CD4-positive, alpha-beta T cell treated with Interleukin-6 for 4 hours (primary cell): Measurements from ENCODE around the gene TTBK2.
"Not testable (repeated sequence)": the region's sequence is repeated elsewhere in the genome, so short reads cannot be mapped to it uniquely, and the experiment has no call there.

Experiments
- DNase-seq: peaks from one replicate; pipeline ENCODE4 v3.0.0-alpha.2; 2020; ENCODE audit warnings: mixed read lengths

TTBK2 gene

DNA sequence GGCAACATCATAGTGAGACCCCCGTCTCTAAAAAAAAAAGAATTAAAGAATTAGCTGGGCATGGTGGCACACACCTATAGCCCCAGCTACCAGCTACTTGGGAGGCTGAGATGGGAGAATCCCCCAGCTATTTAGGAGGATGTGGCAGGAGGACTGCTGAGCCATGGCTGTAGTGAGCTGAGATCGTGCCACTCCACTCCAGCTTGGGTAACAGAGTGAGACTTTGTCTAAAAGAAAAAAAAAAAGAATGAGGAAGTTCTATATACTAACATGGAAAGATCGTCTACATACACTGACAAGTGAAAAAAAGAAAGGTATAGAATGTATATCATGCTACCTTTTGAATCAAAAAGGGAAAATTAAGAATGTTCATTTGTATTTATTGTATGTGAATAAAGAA, 99.8 kb downstream of the TTBK2 start:
- DNase-seq: no peak

DNA sequence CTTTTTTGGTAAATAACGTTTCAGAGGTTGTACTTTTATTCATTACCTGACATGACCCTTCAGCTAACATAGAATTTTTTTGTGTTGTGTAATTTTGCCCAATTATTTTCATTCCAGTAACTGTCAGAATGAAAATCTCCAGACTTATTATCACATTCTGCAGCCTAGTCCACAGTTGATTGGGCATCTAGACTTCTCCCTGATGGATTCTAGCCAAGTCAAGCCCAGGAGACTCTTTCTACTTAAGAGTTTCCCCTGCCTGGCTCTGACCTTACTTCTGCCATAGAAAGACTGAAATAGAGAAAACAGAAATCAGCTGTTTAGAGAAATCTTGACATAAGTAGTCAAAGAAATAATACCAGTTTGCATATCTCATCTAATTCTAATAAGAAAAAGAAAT, 100.8 kb downstream of the TTBK2 start:
- DNase-seq: no peak

DNA sequence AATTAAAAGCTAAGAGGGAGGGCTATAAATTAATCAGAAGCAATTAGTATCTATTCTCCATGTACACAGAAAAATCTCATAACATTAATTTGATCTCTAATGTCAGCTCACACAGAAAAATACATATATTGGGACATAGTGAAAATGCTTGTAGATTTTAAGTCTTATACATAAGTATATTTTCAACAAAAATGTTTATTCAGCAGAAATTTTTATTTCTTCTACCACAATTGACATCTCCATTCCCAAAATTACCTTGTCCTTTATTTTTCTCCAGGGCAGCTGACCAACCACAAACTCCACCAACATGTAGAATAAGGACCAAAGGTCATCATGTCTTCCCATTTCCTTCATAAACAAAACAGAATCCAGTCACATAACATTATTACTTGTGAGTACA, 109.1 kb downstream of the TTBK2 start:
- no peak for DNase-seq

DNA sequence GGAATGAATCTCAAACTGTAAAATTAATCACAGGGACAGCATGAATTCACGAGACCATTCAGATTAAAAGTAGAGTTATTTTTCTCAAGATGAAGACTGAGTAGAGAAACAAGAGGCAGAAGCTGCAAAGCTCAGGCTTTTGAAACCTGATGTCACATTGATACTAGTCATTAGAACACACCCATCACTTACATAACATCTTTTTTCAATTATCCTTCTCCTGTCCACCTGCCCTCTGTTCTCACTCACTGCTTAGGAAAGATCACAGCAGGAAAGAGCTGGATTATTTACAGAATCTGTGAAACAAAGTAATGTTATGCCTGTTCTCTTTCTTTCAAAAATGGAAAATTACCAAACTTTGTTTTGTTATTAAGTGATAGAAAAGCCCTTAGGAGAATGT, 111.7 kb downstream of the TTBK2 start:
- no peak for DNase-seq

DNA sequence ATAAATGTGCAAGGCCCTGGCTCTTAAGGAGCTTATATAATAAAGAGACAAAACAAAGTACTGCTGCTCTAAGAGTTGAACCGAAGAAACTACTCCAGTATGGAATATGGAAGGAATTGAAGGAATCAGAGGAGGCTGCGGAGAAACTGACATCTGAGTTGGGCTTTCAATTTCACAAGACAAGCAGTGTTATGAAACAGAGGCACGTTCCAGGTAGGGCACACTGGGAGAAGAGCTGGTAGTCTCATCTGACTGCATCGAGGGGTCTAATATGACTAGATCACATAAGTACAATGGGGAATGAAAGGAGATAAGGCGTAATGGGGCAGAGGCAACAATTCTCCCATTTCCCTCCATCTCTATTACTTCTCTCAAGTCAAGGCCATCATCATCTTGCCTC, 115.3 kb downstream of the TTBK2 start:
- DNase-seq: no peak

DNA sequence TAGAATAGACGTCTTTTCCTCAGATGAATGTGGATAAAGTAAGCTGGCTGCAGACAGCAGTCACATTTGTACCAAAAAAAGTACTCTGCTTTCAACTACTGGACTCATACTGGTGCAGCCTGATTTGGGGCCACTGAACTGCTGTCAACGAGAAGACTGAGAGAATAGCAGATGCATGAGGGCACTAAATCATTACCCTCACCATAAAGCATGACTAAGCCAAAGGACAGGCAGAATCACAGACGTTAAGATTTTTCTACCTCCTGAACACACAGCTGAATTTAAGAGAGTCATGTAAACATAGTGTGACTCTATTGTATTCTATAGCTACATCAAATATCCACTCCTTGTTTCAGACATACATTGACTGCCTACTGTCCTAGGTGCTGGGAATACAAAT, 115.8 kb downstream of the TTBK2 start:
- no peak for DNase-seq

DNA sequence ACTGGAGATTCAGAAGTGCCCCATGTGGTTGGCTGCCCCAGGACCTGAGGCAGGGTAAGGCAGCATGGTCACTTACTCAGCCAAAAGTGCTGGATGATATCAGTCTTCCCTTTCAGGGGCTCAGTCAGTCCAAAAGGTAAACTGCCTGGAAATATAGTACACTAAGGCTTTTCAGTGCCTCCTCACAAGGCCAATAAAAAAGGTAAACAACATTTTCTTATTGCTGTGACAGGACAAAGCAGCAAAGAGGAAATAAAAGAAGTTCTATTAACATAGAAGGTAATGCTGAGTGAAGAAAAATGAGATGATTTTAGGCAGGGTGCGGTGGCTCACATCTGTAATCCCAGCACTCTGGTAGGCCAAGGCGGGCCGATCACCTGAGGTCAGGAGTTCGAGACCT, 117.1 kb downstream of the TTBK2 start:
- no peak for DNase-seq

DNA sequence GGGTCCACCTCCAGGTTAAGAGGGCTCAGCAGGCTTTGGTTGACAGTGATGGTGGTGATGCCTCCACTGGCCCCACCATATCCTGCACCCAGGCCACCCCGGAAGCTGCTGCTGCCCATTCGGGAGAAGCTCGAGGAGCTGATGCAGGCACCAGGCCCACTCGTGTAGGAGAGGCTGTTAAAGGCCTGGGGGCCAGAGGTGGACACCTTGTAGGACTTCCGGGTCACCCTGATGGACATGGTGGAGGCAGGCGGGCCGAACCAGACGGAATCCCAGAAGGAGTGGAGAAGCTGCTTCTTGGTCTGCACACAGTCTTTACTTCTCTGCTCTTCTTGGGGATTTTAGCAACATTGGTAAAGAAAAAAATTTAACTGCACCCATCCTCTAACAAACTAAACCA, 118.4 kb downstream of the TTBK2 start:
- DNase-seq: no peak

DNA sequence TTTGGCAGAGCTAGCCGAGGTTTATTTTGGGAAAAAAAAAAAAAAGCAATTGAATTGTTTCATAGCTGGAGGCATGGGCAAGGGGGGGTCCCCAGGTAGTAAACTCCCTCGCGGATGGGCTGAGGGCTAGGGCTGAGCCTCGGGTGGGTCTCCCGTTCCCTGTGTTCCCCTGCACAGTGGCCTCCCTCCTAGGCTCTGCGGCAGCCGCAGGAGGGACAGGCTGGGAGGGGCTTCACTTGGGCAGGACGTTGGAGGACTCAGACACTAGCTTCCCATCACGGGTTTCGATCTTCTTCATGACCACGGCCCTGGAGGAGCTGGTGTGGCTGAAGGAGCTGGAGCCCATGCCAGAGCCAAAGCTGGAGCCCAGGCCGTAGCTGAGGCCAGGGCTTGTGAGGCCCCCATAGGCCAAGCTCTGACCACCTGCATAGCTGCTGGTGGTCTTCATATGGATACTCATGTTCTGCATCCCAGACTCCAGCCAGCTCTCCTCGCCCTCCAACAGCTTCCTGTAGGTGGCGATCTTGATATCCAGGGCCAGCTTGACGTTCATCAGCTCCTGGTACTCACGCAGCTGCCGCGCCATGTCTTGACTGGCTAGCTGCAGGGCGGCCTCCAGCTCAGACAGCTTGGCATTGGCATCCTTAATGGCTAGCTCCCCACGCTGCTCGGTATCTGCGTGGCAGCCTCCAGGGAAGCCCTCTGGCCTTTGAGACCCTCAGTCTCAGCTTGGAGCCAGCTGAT, 119.7 kb downstream of the TTBK2 start:
- no peak for DNase-seq

DNA sequence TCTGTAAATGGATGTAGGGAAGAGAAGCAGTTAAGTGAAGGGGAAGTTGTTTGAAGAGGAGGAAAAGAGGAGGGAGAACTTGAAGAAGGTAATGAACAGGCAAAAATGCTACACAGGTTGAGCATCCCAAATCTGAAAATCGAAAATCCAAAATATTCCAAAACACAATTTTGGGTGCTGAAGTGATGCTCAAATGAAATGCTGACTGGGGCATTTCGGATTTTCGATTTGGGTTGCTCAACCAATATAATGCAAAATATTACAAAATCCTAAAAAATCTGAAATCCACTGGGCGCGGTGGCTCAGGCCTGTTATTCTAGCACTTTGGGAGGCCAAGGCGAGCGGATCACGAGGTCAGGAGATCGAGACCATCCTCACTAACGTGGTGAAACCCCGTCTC, 121.8 kb downstream of the TTBK2 start:
- no peak for DNase-seq

DNA sequence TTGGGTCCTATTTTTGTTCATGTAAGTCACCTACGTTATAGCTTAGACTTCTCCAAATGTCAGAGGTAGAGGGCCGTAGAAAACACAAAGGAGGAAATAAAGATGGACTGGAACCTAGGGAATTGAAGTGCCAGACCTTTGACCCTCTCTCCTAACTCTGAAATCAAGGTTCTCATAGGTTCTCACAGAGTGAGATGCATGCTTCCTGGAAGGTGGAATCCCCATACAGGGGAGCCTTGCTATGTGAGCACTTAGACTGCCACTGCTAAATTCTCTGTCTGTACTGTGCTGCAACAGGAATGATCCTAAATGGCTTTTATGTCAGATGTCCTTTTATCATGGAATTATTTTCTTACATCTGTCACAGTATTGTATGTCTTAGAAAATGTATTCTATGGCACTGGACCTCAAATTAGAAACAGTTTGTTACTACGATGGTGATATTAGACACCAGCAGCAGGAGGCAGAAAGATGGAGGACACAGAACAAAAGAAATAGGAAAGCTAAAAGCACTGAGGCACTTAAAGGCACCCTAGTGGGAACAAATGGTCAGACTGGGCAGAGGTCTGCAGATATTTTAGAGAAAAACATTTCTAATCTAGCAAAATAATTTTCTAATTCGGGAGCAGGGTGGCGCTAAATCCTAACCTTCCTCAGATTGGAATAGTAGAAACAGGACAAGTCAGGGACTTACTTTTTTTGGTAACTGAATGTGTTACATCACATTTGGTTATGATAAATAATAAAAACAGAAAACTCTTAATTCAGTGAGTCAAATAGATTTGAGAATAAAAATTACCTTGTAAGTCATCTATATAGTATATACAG, 123.4 kb downstream of the TTBK2 start:
- no peak for DNase-seq

DNA sequence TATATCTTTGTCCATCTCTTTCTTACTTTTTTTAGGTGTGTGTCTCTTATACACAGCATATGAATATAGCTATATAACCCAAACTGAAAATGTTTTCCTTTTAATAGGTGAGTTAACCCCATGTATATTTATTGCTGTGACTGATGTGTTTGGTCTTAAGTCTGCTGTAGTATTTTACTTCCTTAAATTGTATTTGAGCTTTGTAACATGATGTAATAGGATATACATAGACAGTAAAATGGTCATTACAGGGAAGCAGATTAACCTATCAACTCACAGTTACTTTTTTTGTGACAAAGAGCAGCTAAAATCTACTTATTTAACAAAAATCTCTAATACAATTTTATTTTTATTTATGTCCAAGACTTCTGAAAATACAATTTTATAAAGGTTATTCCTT, 131.9 kb downstream of the TTBK2 start:
- DNase-seq: no peak

DNA sequence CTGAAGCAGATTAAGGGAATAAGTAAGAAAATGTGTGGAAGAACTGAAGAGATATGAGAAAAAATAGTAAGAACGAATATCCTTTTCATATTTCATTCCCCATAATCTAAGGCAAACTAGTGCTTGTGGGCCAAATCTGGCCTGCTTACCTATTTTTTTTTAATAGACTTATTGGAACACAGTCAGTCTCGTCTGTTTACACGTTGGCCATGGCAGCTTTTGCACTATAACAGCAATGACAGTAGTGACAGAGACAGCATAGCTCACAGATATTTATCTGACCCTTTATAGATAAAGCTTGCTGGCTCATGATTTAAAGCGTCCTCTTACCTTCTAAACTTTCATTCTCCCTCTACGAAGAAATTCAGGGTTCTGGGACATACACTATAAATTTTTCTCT, 133.6 kb downstream of the TTBK2 start:
- DNase-seq: no peak

DNA sequence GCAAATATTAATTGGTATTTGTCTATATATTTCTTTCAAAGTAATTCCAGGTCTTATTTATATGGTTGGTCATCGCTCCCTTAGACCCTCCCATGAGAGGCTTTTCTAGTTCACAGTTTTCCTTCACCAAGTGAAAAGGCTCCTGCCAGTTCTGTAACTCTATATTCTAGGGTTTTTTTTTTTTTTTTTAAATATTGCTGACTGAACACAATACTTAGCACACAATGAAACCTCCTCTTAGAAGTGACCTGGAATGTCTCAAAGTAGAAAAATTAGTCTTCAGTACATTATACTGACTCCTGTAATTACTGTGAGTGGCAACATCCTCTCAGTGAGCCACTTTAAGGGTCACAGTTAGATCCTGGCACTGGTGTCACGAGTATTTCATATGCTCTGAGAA, 135.0 kb downstream of the TTBK2 start:
- DNase-seq: no peak

DNA sequence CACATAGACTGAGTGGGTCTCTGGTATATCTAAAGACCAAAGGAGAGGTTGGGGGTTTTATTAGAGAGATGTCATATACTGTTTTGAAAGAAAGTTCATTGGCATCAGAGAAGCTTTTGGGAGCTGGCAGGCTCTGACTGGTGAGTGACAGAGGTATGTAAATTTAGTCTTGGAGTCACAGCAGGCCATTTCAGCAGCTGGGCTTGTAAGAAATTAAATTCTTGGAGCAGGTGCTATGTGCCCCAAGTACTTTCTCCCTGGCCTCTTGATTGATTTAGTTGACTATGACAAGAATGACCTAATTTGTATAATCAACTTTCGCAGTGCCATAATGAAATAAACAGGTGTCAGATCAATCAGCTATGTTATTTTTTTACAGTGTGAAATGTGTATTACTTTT, 135.9 kb downstream of the TTBK2 start:
- DNase-seq: no peak

DNA sequence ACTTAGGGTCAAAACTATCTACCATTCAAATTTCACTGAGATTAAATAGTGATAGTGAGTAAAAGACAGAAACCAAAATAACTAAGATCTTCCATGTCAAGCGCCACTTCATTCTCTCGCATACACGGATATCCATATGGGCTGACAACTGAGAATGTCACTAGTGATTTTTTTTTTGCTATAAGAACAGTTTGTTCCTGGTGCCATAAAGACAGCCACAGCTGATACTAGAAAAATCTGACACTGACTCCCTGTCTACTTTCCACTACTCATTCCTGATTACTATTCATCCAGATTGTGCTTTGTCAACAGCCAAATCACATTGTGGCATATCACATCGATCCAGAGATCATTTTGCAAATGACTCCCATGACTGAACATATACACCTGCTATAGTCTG, 137.9 kb downstream of the TTBK2 start:
- DNase-seq: no peak

DNA sequence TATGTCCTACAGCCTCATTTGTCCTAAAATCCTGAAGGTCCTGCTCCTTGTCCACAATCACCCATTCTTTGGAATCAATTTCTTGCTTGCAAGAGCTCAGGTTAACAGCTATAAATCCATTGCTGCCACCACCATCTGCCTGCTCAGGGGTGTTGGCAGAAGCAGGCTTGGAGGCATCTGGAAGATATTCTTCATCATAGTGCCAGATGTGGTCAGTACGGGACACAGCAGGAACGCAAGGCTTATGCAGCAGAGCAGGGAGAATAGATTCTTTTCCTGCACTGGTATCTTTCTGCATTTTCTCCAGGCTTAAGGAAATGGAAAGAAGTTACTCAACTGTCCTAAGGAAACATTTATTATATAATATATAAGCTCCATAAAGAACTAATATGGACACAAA, 145.2 kb downstream of the TTBK2 start:
- no peak for DNase-seq

DNA sequence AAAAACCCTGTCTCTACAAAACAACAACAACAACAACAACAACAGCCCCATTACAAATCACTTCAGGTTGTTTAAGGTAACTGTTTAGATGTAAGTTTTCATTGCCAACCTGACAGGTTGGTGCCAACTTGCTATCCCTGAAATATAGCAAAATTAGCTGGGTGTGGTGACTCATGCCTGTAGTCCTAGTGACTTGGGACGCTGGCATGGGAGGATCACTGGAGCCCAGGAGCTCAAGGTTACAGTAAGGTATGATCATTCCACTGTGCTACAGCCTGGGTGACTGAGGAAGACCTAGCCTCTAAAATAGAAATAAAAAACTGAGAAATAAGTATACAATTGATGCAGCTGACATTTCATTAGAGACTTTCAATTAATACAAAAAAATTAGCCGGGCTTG, 147.7 kb downstream of the TTBK2 start:
- DNase-seq: no peak

DNA sequence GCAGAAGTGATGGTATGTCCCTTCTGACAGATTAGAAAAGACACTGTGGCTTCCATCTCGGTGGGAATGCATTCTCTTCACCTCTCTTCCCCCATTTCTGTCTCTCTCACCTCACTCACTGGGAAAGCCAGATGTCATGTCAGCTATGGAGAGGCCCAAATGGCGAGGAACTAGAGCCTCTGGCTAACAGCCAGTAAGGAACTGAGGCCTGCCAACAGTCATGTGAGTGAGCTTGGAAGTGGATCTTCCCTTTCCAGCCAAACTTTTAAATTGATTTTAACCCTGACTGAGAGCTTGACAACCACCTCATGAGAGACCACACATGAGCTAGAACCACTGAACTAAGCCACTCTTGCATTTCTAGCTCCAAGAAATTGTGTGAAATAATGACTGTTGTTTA, 148.4 kb downstream of the TTBK2 start:
- no peak for DNase-seq

DNA sequence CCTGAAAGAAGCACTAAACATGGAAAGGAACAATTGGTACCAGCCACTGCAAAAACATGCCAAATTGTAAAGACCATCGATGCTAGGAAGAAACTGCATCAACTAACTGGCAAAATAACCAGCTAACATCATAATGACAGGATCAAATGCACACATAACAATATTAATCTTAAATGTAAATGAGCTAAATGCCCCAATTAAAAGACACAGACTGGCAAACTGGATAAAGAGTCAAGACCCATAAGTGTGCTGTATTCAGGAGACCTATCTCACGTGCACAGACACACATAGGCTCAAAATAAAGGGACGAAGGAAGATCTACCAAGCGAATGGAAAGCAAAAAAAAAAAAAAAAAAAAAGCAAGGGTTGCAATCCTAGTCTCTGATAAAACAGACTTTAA, 154.5 kb downstream of the TTBK2 start:
- not testable (repeated sequence) for DNase-seq

DNA sequence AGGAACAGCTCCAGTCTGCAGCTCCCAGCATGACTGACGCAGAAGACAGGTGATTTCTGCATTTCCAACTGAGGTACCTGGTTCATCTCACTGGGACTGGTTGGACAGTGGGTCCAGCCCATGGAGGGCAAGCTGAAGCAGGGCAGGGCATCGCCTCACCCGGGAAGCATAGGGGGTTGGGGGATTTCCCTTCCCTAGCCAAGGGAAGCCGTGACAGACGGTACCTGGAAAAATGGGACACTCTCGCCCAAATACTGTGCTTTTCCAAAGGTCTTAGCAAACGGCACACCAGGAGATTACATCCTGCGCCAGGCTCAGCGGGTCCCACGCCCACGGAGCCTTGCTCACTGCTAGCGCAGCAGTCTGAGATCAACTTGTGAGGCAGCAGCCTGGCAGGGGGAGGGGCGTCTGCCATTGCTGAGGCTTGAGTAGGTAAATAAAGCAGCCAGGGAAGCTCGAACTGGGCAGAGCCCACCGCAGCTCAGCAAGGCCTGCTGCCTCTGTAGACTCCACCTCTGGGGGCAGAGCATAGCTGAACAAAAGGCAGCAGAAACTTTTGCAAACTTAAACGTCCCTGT, 156.3 kb downstream of the TTBK2 start:
- not testable (repeated sequence) for DNase-seq

DNA sequence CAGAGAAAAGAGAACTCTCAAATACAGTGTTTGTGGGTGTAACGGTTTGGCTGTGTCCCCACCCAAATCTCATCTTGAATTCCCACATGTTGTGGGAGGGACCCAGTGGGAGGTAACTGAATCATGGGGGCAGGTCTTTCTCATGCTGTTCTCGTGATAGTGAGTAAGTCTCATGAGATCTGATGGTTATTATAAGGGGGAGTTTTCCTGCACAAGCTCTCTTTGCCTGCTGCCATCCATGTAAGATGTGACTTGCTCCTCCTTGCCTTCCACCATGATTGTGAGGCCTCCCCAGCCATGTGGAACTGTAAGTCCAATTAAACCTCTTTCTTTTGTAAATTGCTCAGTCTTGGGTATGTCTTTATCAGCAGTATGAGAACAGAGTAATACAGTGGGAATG, 158.8 kb downstream of the TTBK2 start:
- DNase-seq: not testable (repeated sequence)

DNA sequence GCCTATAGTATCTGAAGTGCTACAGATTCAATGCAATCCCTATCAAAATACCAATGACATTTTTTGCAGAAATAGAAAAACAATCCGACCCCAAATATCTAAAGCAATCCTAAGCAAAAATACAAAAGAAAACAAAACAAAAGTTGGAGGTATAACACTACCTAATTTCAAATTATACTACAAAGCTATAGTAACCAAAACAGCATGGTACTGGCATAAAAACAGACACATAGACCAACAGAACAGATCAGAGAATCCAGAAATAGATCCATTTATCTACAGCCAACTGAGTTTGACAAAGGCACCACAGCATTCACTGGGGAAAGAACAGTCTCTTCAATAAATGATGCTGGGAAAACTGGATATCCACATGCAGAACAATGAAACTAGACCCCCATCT, 159.8 kb downstream of the TTBK2 start:
- no peak for DNase-seq

DNA sequence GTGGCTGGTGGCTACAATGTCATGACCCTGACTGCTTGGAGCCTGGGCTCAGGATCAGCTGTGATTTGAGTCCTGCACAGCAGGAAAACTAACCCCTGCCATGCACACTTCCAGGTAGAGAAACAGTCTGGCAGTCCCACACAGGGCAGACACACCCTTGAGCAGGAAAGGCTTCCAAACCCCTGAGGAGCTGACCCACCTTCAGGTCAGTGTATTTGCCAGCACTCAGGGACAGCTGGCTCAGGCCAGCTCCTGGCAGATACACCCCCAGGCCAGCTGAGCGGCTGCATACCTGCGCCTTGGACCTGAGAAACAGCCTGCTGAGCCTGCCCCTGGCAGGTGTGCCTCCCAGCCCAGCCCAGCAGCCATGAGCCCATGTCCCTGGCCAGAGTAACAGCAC, 161.5 kb downstream of the TTBK2 start:
- no peak for DNase-seq
